ENCODE measurements around the gene SYT14. TPM values are rescaled to one million over a fixed set of nuclear protein-coding genes. Genes with fewer than 3 reads are reported as not detected.
"Not testable (repeated sequence)": the region's sequence is repeated elsewhere in the genome, so short reads cannot be mapped to it uniquely, and the experiment has no call there.

The SYT14 gene
- total RNA-seq, 3 donors from 2014 or later, result not detected

DNA sequence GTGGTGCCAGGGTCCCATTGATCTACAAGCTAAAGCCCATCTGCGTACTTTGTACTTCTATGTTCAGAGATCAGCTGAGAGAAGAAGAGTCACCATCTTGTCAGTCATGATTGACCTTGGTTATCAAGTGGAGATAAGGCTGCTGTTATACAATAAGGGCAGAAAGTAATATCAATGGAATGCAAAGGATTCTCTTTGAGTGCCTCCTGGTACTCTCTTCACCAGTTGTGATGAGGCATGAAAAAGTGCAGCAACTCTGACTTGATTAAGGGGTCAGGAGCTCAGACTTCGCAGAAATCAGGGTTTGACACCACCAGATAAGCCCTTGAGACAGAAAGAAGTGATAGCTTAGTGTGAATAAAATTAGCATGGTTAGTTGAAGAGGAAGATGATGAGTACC, 25.7 kb upstream of the SYT14 start:
- no peak for DNase-seq
- no peak for ATAC-seq
- Mint-ChIP-seq H3K27me3 (ENCODE audit: low read depth) (peaks cover 14% of the 10 kb centered on the region), H3K9me3 (peaks cover 3% of the 10 kb centered on the region), H3K36me3 (ENCODE audit: insufficient read depth) (no peaks in the 10 kb centered on the region), H3K4me3 (no peak overlapping the region), H3K4me1 (ENCODE audit: low read depth) (no peaks in the 10 kb centered on the region)

DNA sequence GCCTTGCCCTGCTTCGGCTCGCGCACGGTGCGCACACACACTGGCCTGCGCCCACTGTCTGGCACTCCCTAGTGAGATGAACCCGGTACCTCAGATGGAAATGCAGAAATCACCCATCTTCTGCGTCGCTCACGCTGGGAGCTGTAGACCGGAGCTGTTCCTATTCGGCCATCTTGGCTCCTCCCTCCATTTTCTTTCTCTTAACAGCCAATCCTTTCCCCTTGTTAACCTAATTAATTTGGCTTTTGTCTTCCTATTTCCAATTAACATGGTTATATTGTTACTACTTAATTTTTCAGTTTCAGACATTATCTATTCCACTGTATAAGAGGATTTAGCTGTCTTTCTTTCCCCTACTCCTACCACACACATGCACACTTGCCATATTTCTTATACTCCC, 18.4 kb upstream of the SYT14 start:
- H3K4me3 Mint-ChIP-seq; H3K4me1 Mint-ChIP-seq (ENCODE audit: low read depth); ATAC-seq; DNase-seq; H3K36me3 Mint-ChIP-seq (ENCODE audit: insufficient read depth); H3K27me3 Mint-ChIP-seq (ENCODE audit: low read depth): not testable (repeated sequence)
- peaks cover 11% of the 10 kb centered on the region for H3K9me3 Mint-ChIP-seq

DNA sequence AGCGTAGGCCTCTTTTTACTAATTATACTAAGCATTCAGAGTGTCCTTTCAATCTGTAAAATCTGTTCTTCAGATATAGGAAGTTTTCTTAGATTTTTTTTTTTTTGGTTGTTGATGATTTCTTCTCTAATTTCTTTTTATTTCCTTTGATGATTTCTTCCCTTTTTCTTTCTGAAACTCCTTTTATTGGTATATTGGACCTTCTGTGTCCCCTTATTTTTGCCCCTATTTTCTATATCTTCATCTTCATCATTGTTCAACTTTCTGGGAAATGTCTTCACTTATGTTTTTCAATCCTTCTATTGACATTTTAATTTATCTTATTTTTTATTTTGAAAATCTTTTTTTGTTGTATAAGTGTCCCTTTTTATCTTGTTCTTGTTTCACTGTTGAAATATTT, 17.2 kb upstream of the SYT14 start:
- ATAC-seq (no peak), DNase-seq (no peak)
- Mint-ChIP-seq H3K36me3 (ENCODE audit: insufficient read depth) (peaks cover 2% of the 10 kb centered on the region), H3K4me1 (ENCODE audit: low read depth) (no peaks in the 10 kb centered on the region), H3K4me3 (no peak overlapping the region), H3K27me3 (ENCODE audit: low read depth) (peaks cover 7% of the 10 kb centered on the region), H3K9me3 (peaks cover 11% of the 10 kb centered on the region)

GRCh38 chr1:209924390-209924789, 13.6 kb upstream of the SYT14 start:
- no peak overlapping the region for H3K4me3 Mint-ChIP-seq
- ATAC-seq, result no peak
- peaks cover 2% of the 10 kb centered on the region for H3K36me3 Mint-ChIP-seq (ENCODE audit: insufficient read depth)
- peaks cover 16% of the 10 kb centered on the region for H3K27me3 Mint-ChIP-seq (ENCODE audit: low read depth)
- peaks cover 11% of the 10 kb centered on the region for H3K9me3 Mint-ChIP-seq
- no peaks in the 10 kb centered on the region for H3K4me1 Mint-ChIP-seq (ENCODE audit: low read depth)
- DNase-seq, result no peak

- H3K4me1 Mint-ChIP-seq (ENCODE audit: low read depth), result no peaks in the 10 kb centered on the region
- ATAC-seq, result peak in 1 of 2 donors; percentile 67
- no peak for DNase-seq
- no peaks in the 10 kb centered on the region for H3K36me3 Mint-ChIP-seq (ENCODE audit: insufficient read depth)
- H3K27me3 Mint-ChIP-seq (ENCODE audit: low read depth), result peaks cover 17% of the 10 kb centered on the region
- H3K9me3 Mint-ChIP-seq, result peaks cover 2% of the 10 kb centered on the region
- H3K4me3 Mint-ChIP-seq, result no peak overlapping the region
These were observed 12.0 kb upstream of the SYT14 start for GRCh38 chr1:209926045-209926444.

GRCh38 chr1:209927466-209927865, 10.6 kb upstream of the SYT14 start:
- H3K27me3 Mint-ChIP-seq (ENCODE audit: low read depth), result peaks cover 24% of the 10 kb centered on the region
- H3K36me3 Mint-ChIP-seq (ENCODE audit: insufficient read depth), result no peaks in the 10 kb centered on the region
- no peak overlapping the region for H3K4me3 Mint-ChIP-seq
- DNase-seq, result no peak
- H3K9me3 Mint-ChIP-seq, result no peaks in the 10 kb centered on the region
- ATAC-seq, result no peak
- H3K4me1 Mint-ChIP-seq (ENCODE audit: low read depth), result no peaks in the 10 kb centered on the region

DNA sequence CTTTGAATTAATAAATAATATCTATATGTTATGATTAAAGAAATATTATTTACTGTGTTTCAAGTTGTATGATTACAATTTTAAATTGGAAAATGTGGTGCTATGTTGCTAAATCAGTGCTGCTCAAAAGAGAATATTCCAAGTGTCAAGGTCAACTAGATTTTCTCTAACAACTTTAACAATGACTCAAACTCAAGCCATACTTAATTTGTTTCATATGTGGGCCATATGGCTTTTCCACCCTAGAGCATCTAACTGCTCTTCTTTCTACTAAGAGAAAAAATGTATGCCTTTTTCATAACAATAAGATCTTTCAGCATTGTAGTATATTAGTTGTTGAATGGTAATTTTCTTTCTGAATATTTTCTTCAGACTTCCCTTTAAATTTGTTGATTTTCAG, 8.3 kb upstream of the SYT14 start:
- Mint-ChIP-seq H3K36me3 (ENCODE audit: insufficient read depth) (no peaks in the 10 kb centered on the region), H3K27me3 (ENCODE audit: low read depth) (peaks cover 37% of the 10 kb centered on the region), H3K9me3 (no peaks in the 10 kb centered on the region)

DNA sequence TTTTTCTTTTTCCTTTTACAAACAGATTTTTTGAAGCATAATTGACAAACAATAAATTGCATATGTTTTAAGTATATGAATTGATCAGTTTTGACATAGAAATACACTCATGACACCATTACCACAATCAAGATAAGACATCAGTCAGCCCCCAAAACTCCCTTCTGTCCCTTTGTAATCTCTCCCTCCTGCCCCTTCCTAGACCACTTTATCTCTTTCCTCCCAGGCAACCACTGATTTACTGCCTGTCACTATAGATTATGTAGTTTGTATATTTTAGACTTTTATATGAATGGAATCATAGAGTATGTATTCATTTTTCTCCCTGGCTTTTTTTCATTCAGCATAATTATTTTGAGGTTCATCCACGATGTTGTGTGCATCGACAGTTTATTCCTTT, 6.9 kb upstream of the SYT14 start:
- Mint-ChIP-seq H3K9me3 (no peaks in the 10 kb centered on the region), H3K27me3 (ENCODE audit: low read depth) (peaks cover 34% of the 10 kb centered on the region), H3K4me3 (no peak overlapping the region), H3K4me1 (ENCODE audit: low read depth) (no peaks in the 10 kb centered on the region), H3K36me3 (ENCODE audit: insufficient read depth) (no peaks in the 10 kb centered on the region)
- DNase-seq (no peak), ATAC-seq (no peak)

More for the DNA sequence above, 8.3 kb upstream of the SYT14 start:
- ATAC-seq (no peak), DNase-seq (no peak)
- H3K4me3 Mint-ChIP-seq, result no peak overlapping the region
- no peaks in the 10 kb centered on the region for H3K4me1 Mint-ChIP-seq (ENCODE audit: low read depth)

GRCh38 chr1:209936125-209936524, 1.9 kb upstream of the SYT14 start:
- Mint-ChIP-seq H3K9me3 (no peaks in the 10 kb centered on the region), H3K4me3 (no peak overlapping the region)

GRCh38 chr1:209945377-209945776, 7.4 kb downstream of the SYT14 start:
- DNase-seq, result no peak
- no peak for ATAC-seq
- Mint-ChIP-seq H3K9me3 (no peaks in the 10 kb centered on the region), H3K4me3 (no peak overlapping the region), H3K36me3 (ENCODE audit: insufficient read depth) (no peaks in the 10 kb centered on the region), H3K27me3 (ENCODE audit: low read depth) (peaks cover 14% of the 10 kb centered on the region), H3K4me1 (ENCODE audit: low read depth) (no peaks in the 10 kb centered on the region)

More at GRCh38 chr1:209936125-209936524, 1.9 kb upstream of the SYT14 start:
- Mint-ChIP-seq H3K27me3 (ENCODE audit: low read depth) (peaks cover 67% of the 10 kb centered on the region), H3K36me3 (ENCODE audit: insufficient read depth) (no peaks in the 10 kb centered on the region), H3K4me1 (ENCODE audit: low read depth) (peaks cover 12% of the 10 kb centered on the region)
- DNase-seq, result no peak
- ATAC-seq, result no peak

DNA sequence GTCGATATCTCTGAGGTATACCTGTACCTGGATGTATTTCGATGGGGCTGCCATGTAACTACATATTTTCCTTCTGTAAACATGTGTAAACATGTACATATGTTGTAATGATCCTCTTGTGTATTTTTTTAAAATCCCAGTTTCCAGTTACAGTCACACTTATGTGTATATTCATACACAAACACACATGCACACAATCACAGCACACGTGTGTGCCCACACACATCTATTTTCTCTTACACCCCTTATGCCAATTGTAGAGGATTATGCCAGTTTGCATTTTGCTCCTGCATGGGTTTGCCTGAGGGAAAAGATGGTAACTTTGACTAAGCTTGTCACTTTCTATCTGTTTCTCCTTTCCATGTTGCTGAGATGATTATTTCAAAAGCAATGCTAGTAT, 10.1 kb downstream of the SYT14 start:
- Mint-ChIP-seq H3K36me3 (ENCODE audit: insufficient read depth) (no peaks in the 10 kb centered on the region), H3K4me1 (ENCODE audit: low read depth) (no peaks in the 10 kb centered on the region), H3K27me3 (ENCODE audit: low read depth) (peaks cover 5% of the 10 kb centered on the region), H3K4me3 (no peak overlapping the region), H3K9me3 (no peaks in the 10 kb centered on the region)
- ATAC-seq (no peak), DNase-seq (no peak)

- no peaks in the 10 kb centered on the region for H3K36me3 Mint-ChIP-seq (ENCODE audit: insufficient read depth)
- H3K9me3 Mint-ChIP-seq, result no peaks in the 10 kb centered on the region
- ATAC-seq, result no peak
- peaks cover 12% of the 10 kb centered on the region for H3K27me3 Mint-ChIP-seq (ENCODE audit: low read depth)
- DNase-seq, result no peak
- H3K4me1 Mint-ChIP-seq (ENCODE audit: low read depth), result no peaks in the 10 kb centered on the region
- no peak overlapping the region for H3K4me3 Mint-ChIP-seq
These were observed 18.1 kb downstream of the SYT14 start for GRCh38 chr1:209956116-209956515.

GRCh38 chr1:209959623-209960022, 21.6 kb downstream of the SYT14 start:
- no peak for ATAC-seq
- no peak for DNase-seq
- no peak overlapping the region for H3K4me3 Mint-ChIP-seq
- H3K9me3 Mint-ChIP-seq, result no peaks in the 10 kb centered on the region
- H3K27me3 Mint-ChIP-seq (ENCODE audit: low read depth), result peaks cover 9% of the 10 kb centered on the region
- H3K4me1 Mint-ChIP-seq (ENCODE audit: low read depth), result no peaks in the 10 kb centered on the region
- H3K36me3 Mint-ChIP-seq (ENCODE audit: insufficient read depth), result no peaks in the 10 kb centered on the region

GRCh38 chr1:209960926-209961325, 22.9 kb downstream of the SYT14 start:
- no peaks in the 10 kb centered on the region for H3K4me1 Mint-ChIP-seq (ENCODE audit: low read depth)
- peaks cover 7% of the 10 kb centered on the region for H3K27me3 Mint-ChIP-seq (ENCODE audit: low read depth)
- no peaks in the 10 kb centered on the region for H3K9me3 Mint-ChIP-seq
- no peak overlapping the region for H3K4me3 Mint-ChIP-seq
- ATAC-seq (no peak), DNase-seq (no peak)
- no peaks in the 10 kb centered on the region for H3K36me3 Mint-ChIP-seq (ENCODE audit: insufficient read depth)

GRCh38 chr1:209962388-209962787, 24.4 kb downstream of the SYT14 start:
- no peak for ATAC-seq
- no peaks in the 10 kb centered on the region for H3K36me3 Mint-ChIP-seq (ENCODE audit: insufficient read depth)
- no peak for DNase-seq
- H3K27me3 Mint-ChIP-seq (ENCODE audit: low read depth), result peaks cover 10% of the 10 kb centered on the region
- no peak overlapping the region for H3K4me3 Mint-ChIP-seq
- no peaks in the 10 kb centered on the region for H3K4me1 Mint-ChIP-seq (ENCODE audit: low read depth)
- H3K9me3 Mint-ChIP-seq, result no peaks in the 10 kb centered on the region

GRCh38 chr1:209962856-209963255, 24.8 kb downstream of the SYT14 start:
- H3K4me1 Mint-ChIP-seq (ENCODE audit: low read depth), result no peaks in the 10 kb centered on the region
- DNase-seq, result no peak
- H3K9me3 Mint-ChIP-seq, result no peaks in the 10 kb centered on the region
- no peak for ATAC-seq
- H3K27me3 Mint-ChIP-seq (ENCODE audit: low read depth), result peaks cover 7% of the 10 kb centered on the region
- no peaks in the 10 kb centered on the region for H3K36me3 Mint-ChIP-seq (ENCODE audit: insufficient read depth)
- H3K4me3 Mint-ChIP-seq, result no peak overlapping the region

Data from activated T-cell treated with anti-CD3 and anti-CD28 coated beads, Interleukin-2, amount 50 U/mL, for 4 hours (primary cell).